Peyer's patch (tissue), 4 donors: ENCODE data around the gene DDX49. TPM values are rescaled to one million over a fixed set of nuclear protein-coding genes. Genes with fewer than 3 reads are reported as not detected.

Source experiments
- DNase-seq, 3 donors: peaks; one replicate each; pipeline ENCODE4 v3.0.0-alpha.2; 2017 to 2019
- H3K27ac ChIP-seq, 4 donors: fragments of 200-600 bp; sonication (generic); one replicate each; pipeline ENCODE4 v1.5.1; 2016 to 2019
- H3K27me3 ChIP-seq, 2 donors: fragments of 200-600 bp; sonication (generic); one replicate each; pipeline ENCODE4 v1.5.1; 2019
- H3K36me3 ChIP-seq, 3 donors: fragments of 200-600 bp; sonication (generic); one replicate each; pipeline ENCODE4 v1.5.1; 2016 to 2019
- H3K4me1 ChIP-seq, 4 donors: fragments of 200-600 bp; sonication (generic); one replicate each; pipeline ENCODE4 v1.5.1; 2016 to 2019
- H3K4me3 ChIP-seq, 4 donors: fragments of 200-600 bp; sonication (generic); 1 replicate in 3 of 4; 2 replicates in 1 of 4; pipeline ENCODE4 v1.5.1; 2016 to 2019; ENCODE audit warnings: mild to moderate bottlenecking in 1 of 4
- H3K9me3 ChIP-seq, 4 donors: fragments of 200-600 bp; sonication (generic); one replicate each; pipeline ENCODE4 v1.5.1; 2016 to 2019; ENCODE audit warnings: mild to moderate bottlenecking in 1 of 4
- POLR2A ChIP-seq, 2 donors: fragments of 450-650 bp; IDR thresholded peaks; one replicate each; pipeline ENCODE4 v1.5.1; 2017; ENCODE audit warnings: antibody characterized with exemption in 2 of 2, mild to moderate bottlenecking in 2 of 2, moderate library complexity in 2 of 2
- total RNA-seq, 4 donors: library from RNA; depleted of rRNA; stranded (reverse); fragments of >200 nt; gene quantifications; one replicate each; pipeline ENCODE4 v1.1.0, GENCODE V29; 2016
- TF ChIP-seq, protein P1 (sequence below), 6 experiments: fragments of 450-650 bp in 4 of 6; fragments of 200-600 bp in 2 of 6; sonication (generic) in 1 of 6; IDR thresholded peaks; one replicate each; pipeline ENCODE4 v1.5.1; 2017 to 2019; ENCODE audit warnings: antibody characterized with exemption in 6 of 6, mild to moderate bottlenecking in 3 of 6, moderate library complexity in 1 of 6

DDX49 gene
- total RNA-seq, 4 donors from 2014 or later: 37.0 to 76.9 (median 47.1) TPM

DNA sequence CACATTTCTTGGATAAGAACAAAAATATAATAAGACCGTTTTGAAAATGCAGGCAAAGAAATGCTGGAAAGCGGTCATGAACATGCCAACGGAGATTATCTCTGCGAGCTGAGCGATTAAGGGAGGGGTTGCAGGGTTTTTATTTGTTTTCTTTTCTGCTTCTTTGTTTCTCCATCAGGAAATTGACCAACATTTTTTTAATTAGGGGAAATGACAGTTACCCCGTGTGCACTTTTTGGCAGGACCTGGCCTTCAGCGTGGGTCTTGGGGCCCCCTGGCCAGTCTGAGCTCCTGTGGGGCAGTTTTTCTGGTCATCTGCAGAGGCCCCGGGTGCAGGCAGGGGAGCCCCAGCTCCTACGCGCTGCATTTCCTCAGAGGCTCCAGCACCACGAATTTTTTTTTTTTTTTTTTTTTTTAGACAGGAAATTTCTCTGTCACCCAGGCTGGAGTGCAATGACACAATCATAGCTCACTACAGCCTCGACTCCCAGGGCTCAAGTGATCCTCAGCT is 52.8 kb downstream of the DDX49 start:
- TF ChIP-seq POLR2A (IDR thresholded peaks at IDR 0.05): no peak
- TF ChIP-seq, protein P1, sequence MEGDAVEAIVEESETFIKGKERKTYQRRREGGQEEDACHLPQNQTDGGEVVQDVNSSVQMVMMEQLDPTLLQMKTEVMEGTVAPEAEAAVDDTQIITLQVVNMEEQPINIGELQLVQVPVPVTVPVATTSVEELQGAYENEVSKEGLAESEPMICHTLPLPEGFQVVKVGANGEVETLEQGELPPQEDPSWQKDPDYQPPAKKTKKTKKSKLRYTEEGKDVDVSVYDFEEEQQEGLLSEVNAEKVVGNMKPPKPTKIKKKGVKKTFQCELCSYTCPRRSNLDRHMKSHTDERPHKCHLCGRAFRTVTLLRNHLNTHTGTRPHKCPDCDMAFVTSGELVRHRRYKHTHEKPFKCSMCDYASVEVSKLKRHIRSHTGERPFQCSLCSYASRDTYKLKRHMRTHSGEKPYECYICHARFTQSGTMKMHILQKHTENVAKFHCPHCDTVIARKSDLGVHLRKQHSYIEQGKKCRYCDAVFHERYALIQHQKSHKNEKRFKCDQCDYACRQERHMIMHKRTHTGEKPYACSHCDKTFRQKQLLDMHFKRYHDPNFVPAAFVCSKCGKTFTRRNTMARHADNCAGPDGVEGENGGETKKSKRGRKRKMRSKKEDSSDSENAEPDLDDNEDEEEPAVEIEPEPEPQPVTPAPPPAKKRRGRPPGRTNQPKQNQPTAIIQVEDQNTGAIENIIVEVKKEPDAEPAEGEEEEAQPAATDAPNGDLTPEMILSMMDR (IDR thresholded peaks at IDR 0.05): no peak
- no peak for DNase-seq
- Histone ChIP-seq H3K36me3 (no peaks in the 10 kb centered on the region), H3K4me3 (no peak overlapping the region), H3K4me1 (peaks cover 0 to 7% (median 0%) of the 10 kb centered on the region in 4 donors), H3K9me3 (no peaks in the 10 kb centered on the region), H3K27ac (no peak overlapping the region), H3K27me3 (no peaks in the 10 kb centered on the region)

- DNase-seq: no peak
- Histone ChIP-seq H3K4me3 (no peak overlapping the region), H3K36me3 (no peaks in the 10 kb centered on the region), H3K4me1 (peaks cover 0 to 7% (median 0%) of the 10 kb centered on the region in 4 donors), H3K9me3 (no peaks in the 10 kb centered on the region), H3K27me3 (no peaks in the 10 kb centered on the region), H3K27ac (no peak overlapping the region)
- TF ChIP-seq, protein P1 (IDR thresholded peaks at IDR 0.05): no peak
- no peak for TF ChIP-seq POLR2A (IDR thresholded peaks at IDR 0.05)
These were observed 53.3 kb downstream of the DDX49 start for GRCh38 chr19:18972851-18973250.

DNA sequence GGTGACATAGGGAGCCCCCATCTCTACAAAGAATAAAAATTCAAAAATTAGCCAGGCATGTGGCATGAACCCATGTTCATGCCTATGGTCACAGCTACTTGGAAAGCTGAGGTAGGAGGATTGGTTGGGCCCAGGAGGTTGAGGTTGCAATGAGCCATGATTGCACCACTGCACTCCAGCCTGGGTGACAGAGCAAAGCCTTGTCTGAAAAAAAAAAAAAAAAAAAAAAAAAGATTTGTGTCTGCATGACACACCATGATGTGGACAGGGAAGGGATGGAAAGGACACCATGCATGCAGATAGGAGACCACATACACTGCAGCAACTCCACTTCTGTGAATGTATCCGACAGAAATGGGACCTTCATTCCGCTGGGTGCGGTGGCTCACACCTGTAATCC is 55.5 kb downstream of the DDX49 start:
- no peaks in the 10 kb centered on the region for H3K9me3 ChIP-seq
- no peaks in the 10 kb centered on the region for H3K27me3 ChIP-seq
- no peak overlapping the region for H3K4me3 ChIP-seq
- DNase-seq: no peak
- H3K4me1 ChIP-seq: peaks cover 0 to under 1% (median 0%) of the 10 kb centered on the region in 4 donors
- H3K27ac ChIP-seq: no peak overlapping the region
- H3K36me3 ChIP-seq: no peaks in the 10 kb centered on the region
- TF ChIP-seq, protein P1 (IDR thresholded peaks at IDR 0.05): no peak

DNA sequence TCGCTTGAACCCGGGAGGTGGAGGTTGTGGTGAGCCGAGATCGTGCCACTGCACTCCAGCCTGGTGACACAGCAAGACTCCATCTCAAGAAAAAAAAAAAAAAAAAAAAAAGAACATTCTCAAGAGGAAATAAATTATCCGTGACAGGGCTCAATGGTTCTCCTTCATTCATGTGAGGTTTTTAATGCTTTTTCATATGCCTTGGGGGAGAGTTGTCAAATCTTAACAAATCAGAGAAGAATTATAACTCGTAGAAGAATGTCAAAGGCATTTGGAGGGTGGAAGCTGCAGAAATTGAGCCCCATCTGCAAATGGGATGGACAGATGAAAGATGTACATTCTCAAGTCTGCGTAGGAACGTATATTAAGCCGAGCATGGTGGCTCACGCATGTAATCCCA is 56.4 kb downstream of the DDX49 start:
- Histone ChIP-seq H3K27ac (no peak overlapping the region), H3K36me3 (no peaks in the 10 kb centered on the region), H3K9me3 (no peaks in the 10 kb centered on the region), H3K27me3 (no peaks in the 10 kb centered on the region), H3K4me3 (no peak overlapping the region), H3K4me1 (no peaks in the 10 kb centered on the region)
- DNase-seq: no peak
- TF ChIP-seq, protein P1 (IDR thresholded peaks at IDR 0.05): no peak
- no peak for TF ChIP-seq POLR2A (IDR thresholded peaks at IDR 0.05)

Other genes with a start within 250 kb of the DDX49 start
- 10 to 100 TPM in 2 of 4 donors, 1 to 10 TPM in 2; 5.1 to 21.5 (median 9.4) TPM for gene CRTC1, start 236.0 kb upstream of the DDX49 start, total RNA-seq
- under 1 TPM in 1 of 4 donors, not detected in 3; 0.40 TPM for gene COMP, start 128.4 kb upstream of the DDX49 start, total RNA-seq
- gene UPF1, start 87.8 kb upstream of the DDX49 start, total RNA-seq: 100 to 1,000 TPM in 3 of 4 donors, 10 to 100 TPM in 1; 63.9 to 157 (median 127) TPM
- gene CERS1, start 23.6 kb upstream of the DDX49 start, total RNA-seq: not detected
- 100 to 1,000 TPM; 205 to 257 (median 224) TPM for gene COPE, start 328 bp upstream of the DDX49 start, total RNA-seq
- gene HOMER3, start 21.5 kb downstream of the DDX49 start, total RNA-seq: 10 to 100 TPM in 2 of 4 donors, 1 to 10 TPM in 1, under 1 TPM in 1; 0.88 to 33.0 (median 9.6) TPM
- 100 to 1,000 TPM in 1 of 4 donors, 10 to 100 TPM in 3; 32.9 to 157 (median 75.8) TPM for gene SUGP2, start 113.8 kb downstream of the DDX49 start, total RNA-seq
- 10 to 100 TPM; 18.2 to 26.3 (median 24.5) TPM for gene ARMC6, start 113.9 kb downstream of the DDX49 start, total RNA-seq
- 10 to 100 TPM; 11.2 to 24.8 (median 13.2) TPM for gene SLC25A42, start 144.3 kb downstream of the DDX49 start, total RNA-seq
- gene TMEM161A, start 218.8 kb downstream of the DDX49 start, total RNA-seq: 10 to 100 TPM; 15.9 to 26.4 (median 18.7) TPM